B cell (primary cell): ENCODE results near the gene PAFAH2. TPM values are rescaled to one million over a fixed set of nuclear protein-coding genes. Genes with fewer than 3 reads are reported as not detected.

Experiments
- ATAC-seq: fragments of 200-7000 bp; cut with Tn5 transposase; one replicate; pipeline ENCODE4 v1.10.0; 2021; ENCODE audit warnings: low read depth, mild to moderate bottlenecking, moderate number of reproducible peaks, moderate library complexity
- CTCF ChIA-PET: fragments of 350-600 bp; sonication (Branson Sonifier 250); formaldehyde crosslinking; loops from one replicate; lab custom pipeline; 2021; ENCODE audit warnings: antibody characterized with exemption, inconsistent platforms; lab: Charles Lee
- POLR2A ChIA-PET: fragments of 350-600 bp; sonication (Branson Sonifier 250); formaldehyde crosslinking; loops from one replicate; lab custom pipeline; 2021; ENCODE audit warnings: antibody characterized with exemption; lab: Charles Lee
- DNase-seq: peaks from one replicate; pipeline ENCODE4 v3.0.0; 2013
- H2AFZ ChIP-seq: 2 replicates; pipeline ENCODE4 v1.6.1; 2012; ENCODE audit warnings: mild to moderate bottlenecking, low read depth, low read length; ENCODE audit not compliant: insufficient read depth, poor library complexity, severe bottlenecking
- H3K27ac ChIP-seq, 2 donors: 1 replicate in 1 of 2; 2 replicates in 1 of 2; pipeline ENCODE4 v1.5.1; 2012 to 2013; ENCODE audit warnings: low read length in 2 of 2, mild to moderate bottlenecking in 2 of 2, moderate library complexity in 1 of 2
- H3K27me3 ChIP-seq, 4 experiments: fragments of 200-600 bp in 1 of 4; sonication (generic) in 1 of 4; replicated peaks in 1 of 4; 1 replicate in 2 of 4; 2 replicates in 2 of 4; pipeline versions ENCODE4 v1.6.1 to v1.7.0; 2013 to 2016; ENCODE audit warnings: low read length in 3 of 4, mild to moderate bottlenecking in 2 of 4, mixed read lengths in 1 of 4, moderate library complexity in 1 of 4; ENCODE audit not compliant: insufficient read depth in 4 of 4, control insufficient read depth in 3 of 4; ENCODE audit errors: control extremely low read depth in 1 of 4
- H3K36me3 ChIP-seq, 2 experiments: replicated peaks in 1 of 2; 1 replicate in 1 of 2; 2 replicates in 1 of 2; pipeline versions ENCODE4 v1.6.1 to v1.7.1; 2013; ENCODE audit warnings: low read length in 1 of 2; ENCODE audit not compliant: insufficient read depth in 2 of 2, control insufficient read depth in 1 of 2; ENCODE audit errors: control extremely low read depth in 1 of 2, extremely low read depth in 1 of 2
- H3K4me1 ChIP-seq, 2 donors: fragments of 200-600 bp in 1 of 2; sonication (generic) in 1 of 2; 1 replicate in 1 of 2; 2 replicates in 1 of 2; pipeline versions ENCODE4 v1.5.1 to v1.6.1; 2013 to 2017; ENCODE audit warnings: low read length in 2 of 2; ENCODE audit not compliant: control insufficient read depth in 2 of 2, insufficient read depth in 2 of 2
- H3K4me2 ChIP-seq: replicated peaks from 2 replicates; pipeline ENCODE3; 2012; ENCODE audit warnings: mild to moderate bottlenecking, low read depth, low read length; ENCODE audit not compliant: poor library complexity, severe bottlenecking
- H3K4me3 ChIP-seq, 5 experiments: fragments of 200-600 bp in 1 of 5; sonication (generic) in 1 of 5; 1 replicate in 3 of 5; 2 replicates in 2 of 5; pipeline versions ENCODE4 v1.5.1 to v1.7.0; 2011 to 2016; ENCODE audit warnings: low read length in 4 of 5, mild to moderate bottlenecking in 4 of 5, low read depth in 2 of 5, control low read depth in 1 of 5, moderate library complexity in 1 of 5; ENCODE audit not compliant: insufficient read depth in 1 of 5; ENCODE audit errors: control extremely low read depth in 1 of 5, extremely low read depth in 1 of 5
- H3K79me2 ChIP-seq: fragments of 200-600 bp; sonication (generic); one replicate; pipeline ENCODE4 v1.6.0; 2016; ENCODE audit warnings: low read length; ENCODE audit not compliant: control insufficient read depth, insufficient read depth
- H3K9ac ChIP-seq: fragments of 200-600 bp; sonication (generic); 2 replicates; pipeline ENCODE4 v1.6.1; 2017; ENCODE audit warnings: mild to moderate bottlenecking, low read length, moderate library complexity
- H3K9me3 ChIP-seq, 3 donors: one replicate each; pipeline versions ENCODE4 v1.6.1 to v1.7.1; 2013; ENCODE audit warnings: low read length in 2 of 3; ENCODE audit not compliant: control insufficient read depth in 2 of 3, insufficient read depth in 1 of 3; ENCODE audit errors: control extremely low read depth in 1 of 3
- H4K20me1 ChIP-seq: 2 replicates; pipeline ENCODE4 v1.6.0; 2012; ENCODE audit warnings: mild to moderate bottlenecking, low read length; ENCODE audit not compliant: insufficient read depth, control insufficient read depth, poor library complexity, severe bottlenecking
- H3K27ac Mint-ChIP-seq: one replicate; pipeline ENCODE4 v1.8.0; 2021; ENCODE audit warnings: mixed read lengths
- H3K27me3 Mint-ChIP-seq: one replicate; pipeline ENCODE4 v1.8.0; 2021; ENCODE audit warnings: mixed read lengths
- H3K4me1 Mint-ChIP-seq: one replicate; pipeline ENCODE4 v1.8.0; 2021; ENCODE audit warnings: mixed read lengths
- H3K4me3 Mint-ChIP-seq: one replicate; pipeline ENCODE4 v1.8.0; 2021; ENCODE audit warnings: mixed read lengths
- H3K9me3 Mint-ChIP-seq: one replicate; pipeline ENCODE4 v1.8.0; 2022; ENCODE audit warnings: mixed read lengths; ENCODE audit not compliant: insufficient read depth
- CTCF ChIP-seq: fragments of 200-600 bp; IDR thresholded peaks from one replicate; pipeline ENCODE4 v1.8.0; 2022; ENCODE audit warnings: antibody characterized with exemption, mild to moderate bottlenecking
- EZH2 ChIP-seq: IDR thresholded peaks from 2 replicates; pipeline ENCODE4 v1.6.1; 2012; ENCODE audit warnings: borderline replicate concordance, low read depth, mild to moderate bottlenecking, moderate library complexity, low read length; ENCODE audit not compliant: insufficient read depth, poor library complexity, severe bottlenecking
- WGBS: methylation state at CpG from one replicate; pipeline ENCODE4 v1.1.5; 2013; ENCODE audit warnings: missing lambda C conversion rate; ENCODE audit not compliant: insufficient coverage; 5-methylcytosine and 5-hydroxymethylcytosine counted together
- intact Hi-C: fragments of 100-400 bp; cut with micrococcal nuclease; formaldehyde crosslinking; loops from one replicate; pipeline ENCODE4 v1.10.0; 2022
- polyA plus RNA-seq: library from polyadenylated mRNA; depleted of rRNA; stranded (reverse); fragments of >200 nt; gene quantifications from 2 replicates; pipeline ENCODE4 v1.2.3, GENCODE V29; 2012
- total RNA-seq, 2 donors: library from RNA; stranded (reverse); fragments of 120-200 nt in 1 of 2; gene quantifications; 1 replicate in 1 of 2; 2 replicates in 1 of 2; pipeline versions ENCODE4 v1.2.3 to v1.2.4, GENCODE V29; 2013 to 2022

Gene PAFAH2
- total and polyA plus RNA-seq, 2 donors (not counting 1 experiment from before 2014, with no cell fraction given), result 5.1 to 8.8 TPM

- H3K27ac ChIP-seq, result no peak overlapping the region
- DNase-seq (no peak), ATAC-seq (no peak)
- no peak for TF ChIP-seq CTCF
- TF ChIP-seq EZH2, result no peak
- H2AFZ ChIP-seq, result no peak overlapping the region
- Mint-ChIP-seq H3K27ac (no peak overlapping the region), H3K4me3 (no peak overlapping the region), H3K9me3 (no peaks in the 10 kb centered on the region), H3K4me1 (no peaks in the 10 kb centered on the region), H3K27me3 (peaks cover 8% of the 10 kb centered on the region)
- no peaks in the 10 kb centered on the region for H3K79me2 ChIP-seq
- ChIA-PET CTCF (no interaction called here), POLR2A (no interaction called here)
- no peaks in the 10 kb centered on the region for H4K20me1 ChIP-seq
- 30% methylated on average over 6 of the region's 6 CpGs for WGBS
- intact Hi-C loops, result no loop called here
- no peak overlapping the region for H3K4me2 ChIP-seq
- no peaks in the 10 kb centered on the region for H3K9me3 ChIP-seq
- no peak overlapping the region for H3K9ac ChIP-seq
- peaks cover 0 to 3% (median 0%) of the 10 kb centered on the region in 4 experiments for H3K27me3 ChIP-seq
- H3K36me3 ChIP-seq, result no peaks in the 10 kb centered on the region
- H3K4me3 ChIP-seq, result no peak overlapping the region
- no peaks in the 10 kb centered on the region for H3K4me1 ChIP-seq
These were observed 19.2 kb upstream of the PAFAH2 start for GRCh38 chr1:26016953-26017545.

- H3K4me1 Mint-ChIP-seq, result no peaks in the 10 kb centered on the region
- intact Hi-C loops, result no loop called here
- POLR2A ChIA-PET, result no interaction called here
- Histone ChIP-seq H3K9ac (no peak overlapping the region), H3K27me3 (peaks cover 0 to 3% (median 0%) of the 10 kb centered on the region in 4 experiments), H3K4me3 (no peak overlapping the region), H3K4me2 (no peak overlapping the region), H3K4me1 (no peaks in the 10 kb centered on the region), H3K36me3 (no peaks in the 10 kb centered on the region), H3K79me2 (no peaks in the 10 kb centered on the region), H4K20me1 (no peaks in the 10 kb centered on the region), H3K9me3 (no peaks in the 10 kb centered on the region), H3K27ac (no peak overlapping the region), H2AFZ (no peak overlapping the region)
- H3K27ac Mint-ChIP-seq, result no peak overlapping the region
- WGBS, result 84% methylated on average over 6 of the region's 10 CpGs
- no peak overlapping the region for H3K4me3 Mint-ChIP-seq
- H3K9me3 Mint-ChIP-seq, result no peaks in the 10 kb centered on the region
- peaks cover 5% of the 10 kb centered on the region for H3K27me3 Mint-ChIP-seq
- no peak for ATAC-seq
- CTCF ChIA-PET, result no interaction called here
- TF ChIP-seq EZH2, result no peak
- TF ChIP-seq CTCF, result no peak
- no peak for DNase-seq
These were observed 18.5 kb upstream of the PAFAH2 start for GRCh38 chr1:26016258-26016952.
